Omental fat pad (tissue), 4 donors: ENCODE measurements around the gene RSPH1. TPM values are rescaled to one million over a fixed set of nuclear protein-coding genes. Genes with fewer than 3 reads are reported as not detected.

Source experiments
- ATAC-seq: fragments of 150-250 bp; one replicate; pipeline ENCODE4 v1.9.1; 2016; ENCODE audit warnings: mild to moderate bottlenecking, moderate library complexity; ENCODE audit not compliant: low FRiP score
- DNase-seq: peaks from one replicate; pipeline ENCODE4 v3.0.0-alpha.2; 2019; ENCODE audit warnings: low spot score
- total RNA-seq, 4 donors: library from RNA; depleted of rRNA; stranded (reverse); fragments of >200 nt; gene quantifications; one replicate each; pipeline ENCODE4 v1.1.0, GENCODE V29; 2016
- TF ChIP-seq, protein P1 (sequence below), 3 donors: fragments of 450-650 bp; IDR thresholded peaks; one replicate each; pipeline ENCODE4 v1.5.1; 2016 to 2017; ENCODE audit warnings: antibody characterized with exemption in 3 of 3, mild to moderate bottlenecking in 3 of 3, moderate library complexity in 2 of 3

The RSPH1 gene
- total RNA-seq, 4 donors from 2014 or later: 0.31 to 0.37 (median 0.36) TPM; not detected in 1

DNA sequence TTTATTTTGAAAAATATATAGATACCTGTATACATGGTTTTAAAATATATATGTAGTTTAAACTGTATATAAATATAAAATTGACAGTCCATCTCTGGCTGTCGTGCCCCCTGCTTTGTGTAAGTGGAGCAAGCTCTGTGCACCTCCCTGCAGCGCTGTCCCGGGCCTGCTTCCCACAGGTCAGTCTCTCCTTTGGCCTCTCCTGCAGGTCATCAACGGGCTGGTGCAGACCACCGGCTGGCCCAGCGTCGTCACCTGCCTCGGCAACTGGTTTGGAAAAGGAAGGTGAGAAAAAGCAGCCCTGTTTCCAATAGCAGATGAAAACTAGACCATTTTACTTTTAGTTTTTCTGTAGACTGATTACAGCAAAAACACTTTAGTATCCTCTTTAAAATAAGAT, 46.2 kb upstream of the RSPH1 start:
- TF ChIP-seq, protein P1, sequence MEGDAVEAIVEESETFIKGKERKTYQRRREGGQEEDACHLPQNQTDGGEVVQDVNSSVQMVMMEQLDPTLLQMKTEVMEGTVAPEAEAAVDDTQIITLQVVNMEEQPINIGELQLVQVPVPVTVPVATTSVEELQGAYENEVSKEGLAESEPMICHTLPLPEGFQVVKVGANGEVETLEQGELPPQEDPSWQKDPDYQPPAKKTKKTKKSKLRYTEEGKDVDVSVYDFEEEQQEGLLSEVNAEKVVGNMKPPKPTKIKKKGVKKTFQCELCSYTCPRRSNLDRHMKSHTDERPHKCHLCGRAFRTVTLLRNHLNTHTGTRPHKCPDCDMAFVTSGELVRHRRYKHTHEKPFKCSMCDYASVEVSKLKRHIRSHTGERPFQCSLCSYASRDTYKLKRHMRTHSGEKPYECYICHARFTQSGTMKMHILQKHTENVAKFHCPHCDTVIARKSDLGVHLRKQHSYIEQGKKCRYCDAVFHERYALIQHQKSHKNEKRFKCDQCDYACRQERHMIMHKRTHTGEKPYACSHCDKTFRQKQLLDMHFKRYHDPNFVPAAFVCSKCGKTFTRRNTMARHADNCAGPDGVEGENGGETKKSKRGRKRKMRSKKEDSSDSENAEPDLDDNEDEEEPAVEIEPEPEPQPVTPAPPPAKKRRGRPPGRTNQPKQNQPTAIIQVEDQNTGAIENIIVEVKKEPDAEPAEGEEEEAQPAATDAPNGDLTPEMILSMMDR (IDR thresholded peaks at IDR 0.05): no peak
- DNase-seq (no peak), ATAC-seq (no peak)

DNA sequence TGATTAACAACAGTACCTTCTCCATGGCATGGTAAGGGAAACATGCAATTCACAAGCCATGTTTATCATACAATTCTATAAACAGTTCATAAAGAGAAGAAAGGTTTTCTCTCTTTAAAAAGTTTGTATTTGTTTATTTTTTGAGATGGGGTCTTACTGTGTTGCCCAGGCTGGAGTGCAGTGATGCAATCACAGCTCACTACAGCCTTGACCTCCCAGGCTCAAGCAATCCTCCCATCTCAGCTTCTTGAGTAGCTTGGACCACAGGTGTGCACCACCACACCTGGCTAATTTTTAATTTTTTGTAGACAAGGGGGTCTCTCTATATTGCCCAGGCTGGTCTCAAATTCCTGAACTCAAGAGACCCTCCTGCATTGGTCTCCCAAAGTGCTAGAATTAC, 45.6 kb upstream of the RSPH1 start:
- DNase-seq: no peak
- no peak for ATAC-seq

GRCh38 chr21:42541174-42541573, 45.1 kb upstream of the RSPH1 start:
- TF ChIP-seq, protein P1 (IDR thresholded peaks at IDR 0.05): no peak
- ATAC-seq (no peak), DNase-seq (no peak)

More for the DNA sequence above, 45.6 kb upstream of the RSPH1 start:
- TF ChIP-seq, protein P1 (IDR thresholded peaks at IDR 0.05): no peak

GRCh38 chr21:42540396-42540795, 44.4 kb upstream of the RSPH1 start:
- TF ChIP-seq, protein P1 (IDR thresholded peaks at IDR 0.05): no peak
- no peak for ATAC-seq
- DNase-seq: no peak

- DNase-seq (no peak), ATAC-seq (no peak)
- TF ChIP-seq, protein P1 (IDR thresholded peaks at IDR 0.05): no peak
Measured at GRCh38 chr21:42539931-42540343, 43.9 kb upstream of the RSPH1 start.

DNA sequence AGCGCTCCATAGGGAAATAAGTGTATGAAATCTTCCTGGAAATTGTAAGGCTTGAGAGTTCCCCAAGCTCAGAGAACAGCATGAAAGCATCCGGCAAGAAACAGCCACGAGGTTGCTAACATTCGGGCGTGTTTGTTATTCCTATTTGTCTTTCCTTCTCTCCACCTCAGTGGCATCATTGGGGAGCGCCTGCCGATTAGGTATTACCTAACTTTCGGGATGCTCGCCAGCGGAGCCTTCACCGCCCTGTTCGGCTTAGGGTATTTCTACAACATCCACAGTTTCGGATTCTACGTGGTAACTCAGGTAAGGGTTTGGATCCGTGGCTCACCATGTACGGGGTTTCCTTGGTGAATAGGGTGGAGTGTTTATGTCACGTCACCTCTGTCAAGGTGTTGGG, 43.3 kb upstream of the RSPH1 start:
- TF ChIP-seq, protein P1 (IDR thresholded peaks at IDR 0.05): no peak
- DNase-seq (no peak), ATAC-seq (no peak)

GRCh38 chr21:42538479-42539275, 42.7 kb upstream of the RSPH1 start:
- DNase-seq (no peak), ATAC-seq (no peak)
- TF ChIP-seq, protein P1 (IDR thresholded peaks at IDR 0.05): no peak
